H9 (cell line): ENCODE results near the gene OPN1MW. TPM values are rescaled to one million over a fixed set of nuclear protein-coding genes. Genes with fewer than 3 reads are reported as not detected.

Experiments used
- total RNA-seq: library from RNA; stranded (reverse); gene quantifications from 2 replicates; pipeline ENCODE4 v1.2.1, GENCODE V29; 2021

Gene OPN1MW
- total RNA-seq, 1 experiment from 2014 or later = not detected

Other genes starting within 250 kb of the OPN1MW start
- gene NAA10, start 247.6 kb upstream of the OPN1MW start, total RNA-seq = 101 and 103 TPM in 2 replicates
- gene RENBP, start 238.0 kb upstream of the OPN1MW start, total RNA-seq = 7.1 and 8.4 TPM in 2 replicates
- gene HCFC1, start 210.8 kb upstream of the OPN1MW start, total RNA-seq = 137 and 144 TPM in 2 replicates
- gene TMEM187, start 209.8 kb upstream of the OPN1MW start, total RNA-seq = 1.9 and 2.7 TPM in 2 replicates
- 85.3 and 98.4 TPM in 2 replicates for gene IRAK1, start 162.7 kb upstream of the OPN1MW start, total RNA-seq
- gene MECP2, start 84.9 kb upstream of the OPN1MW start, total RNA-seq = 30.4 and 32.2 TPM in 2 replicates
- not detected in 2 replicates for gene OPN1LW, start 38.4 kb upstream of the OPN1MW start, total RNA-seq
- gene OPN1MW2, start 37.2 kb downstream of the OPN1MW start, total RNA-seq = not detected in 2 replicates
- not detected in 2 replicates for gene OPN1MW3, start 75.0 kb downstream of the OPN1MW start, total RNA-seq
- gene TEX28, start 112.5 kb downstream of the OPN1MW start, total RNA-seq = not detected in 2 replicates
- not detected in 2 replicates for gene TKTL1, start 113.2 kb downstream of the OPN1MW start, total RNA-seq
- 946 and 957 TPM in 2 replicates for gene FLNA, start 192.0 kb downstream of the OPN1MW start, total RNA-seq
- gene EMD, start 196.7 kb downstream of the OPN1MW start, total RNA-seq = 113 and 115 TPM in 2 replicates
- gene RPL10, start 215.8 kb downstream of the OPN1MW start, total RNA-seq = 2,110 and 2,124 TPM in 2 replicates
- gene DNASE1L1, start 226.7 kb downstream of the OPN1MW start, total RNA-seq = 14.2 and 14.5 TPM in 2 replicates
- 24.7 and 25.5 TPM in 2 replicates for gene TAFAZZIN, start 228.9 kb downstream of the OPN1MW start, total RNA-seq
- gene ATP6AP1, start 246.1 kb downstream of the OPN1MW start, total RNA-seq = 45.6 and 49.2 TPM in 2 replicates